Ishikawa (cell line): Measurements from ENCODE around the gene TRPV4.

ENCODE experiments used
- CEBPB ChIP-seq: IDR thresholded peaks from 2 replicates; pipeline ENCODE4 v1.6.1; 2012
- CREB1 ChIP-seq: IDR thresholded peaks from 2 replicates; pipeline ENCODE4 v1.6.1; 2012; ENCODE audit warnings: low read depth
- EGR1 ChIP-seq: IDR thresholded peaks from 2 replicates; pipeline ENCODE4 v1.6.1; 2012
- EP300 ChIP-seq: IDR thresholded peaks from 2 replicates; pipeline ENCODE4 v1.6.1; 2012; ENCODE audit warnings: borderline replicate concordance
- FOXM1 ChIP-seq: IDR thresholded peaks from 2 replicates; pipeline ENCODE4 v1.6.1; 2012; ENCODE audit warnings: low read depth, borderline replicate concordance
- MAX ChIP-seq: IDR thresholded peaks from 2 replicates; pipeline ENCODE4 v1.6.1; 2012
- NFIC ChIP-seq: IDR thresholded peaks from 2 replicates; pipeline ENCODE4 v1.6.1; 2012
- RAD21 ChIP-seq: IDR thresholded peaks from 2 replicates; pipeline ENCODE4 v1.6.1; 2012; ENCODE audit warnings: low read depth
- REST ChIP-seq: IDR thresholded peaks from 2 replicates; pipeline ENCODE4 v1.6.1; 2012; ENCODE audit warnings: low read depth, mild to moderate bottlenecking
- TAF1 ChIP-seq: IDR thresholded peaks from 2 replicates; pipeline ENCODE4 v1.6.1; 2012; ENCODE audit warnings: low read depth, mild to moderate bottlenecking
- TCF12 ChIP-seq: IDR thresholded peaks from 2 replicates; pipeline ENCODE4 v1.6.1; 2012; ENCODE audit warnings: low read depth
- TEAD4 ChIP-seq: IDR thresholded peaks from 2 replicates; pipeline ENCODE4 v1.6.1; 2012
- USF1 ChIP-seq: IDR thresholded peaks from 2 replicates; pipeline ENCODE4 v1.6.1; 2012
- YY1 ChIP-seq: IDR thresholded peaks from 2 replicates; pipeline ENCODE4 v1.6.1; 2012; ENCODE audit warnings: low read depth
- ZBTB7A ChIP-seq: IDR thresholded peaks from 2 replicates; pipeline ENCODE4 v1.6.1; 2012; ENCODE audit warnings: low read depth

Gene TRPV4

GRCh38 chr12:109772622-109773321 lies 60.4 kb downstream of the TRPV4 start:
- TF ChIP-seq RAD21, result no peak
- TF ChIP-seq REST, result peak; percentile 62; the same call in 1 of the 2 replicates

- peak; percentile 32; the same call in 1 of the 2 replicates for TF ChIP-seq RAD21
- TF ChIP-seq TEAD4, result no peak
These were observed 61.2 kb downstream of the TRPV4 start for GRCh38 chr12:109771746-109772621.

GRCh38 chr12:109770861-109771670 lies 62.1 kb downstream of the TRPV4 start:
- no peak for TF ChIP-seq ZBTB7A
- TF ChIP-seq EGR1, result no peak
- TF ChIP-seq TCF12, result no peak
- no peak for TF ChIP-seq USF1
- TF ChIP-seq EP300, result no peak
- TF ChIP-seq FOXM1, result no peak
- TF ChIP-seq RAD21, result no peak
- TF ChIP-seq CREB1, result no peak
- TF ChIP-seq YY1, result no peak
- TF ChIP-seq MAX, result no peak
- no peak for TF ChIP-seq TAF1
- TF ChIP-seq TEAD4, result no peak
- TF ChIP-seq REST, result no peak
- no peak for TF ChIP-seq NFIC
- TF ChIP-seq CEBPB, result no peak

GRCh38 chr12:109770104-109770860 lies 62.9 kb downstream of the TRPV4 start:
- no peak for TF ChIP-seq RAD21

- TF ChIP-seq EP300, result no peak
- TF ChIP-seq TAF1, result no peak
- no peak for TF ChIP-seq CREB1
- no peak for TF ChIP-seq FOXM1
- TF ChIP-seq RAD21, result no peak
- TF ChIP-seq ZBTB7A, result no peak
- no peak for TF ChIP-seq TCF12
- no peak for TF ChIP-seq EGR1
- no peak for TF ChIP-seq CEBPB
- no peak for TF ChIP-seq NFIC
- TF ChIP-seq MAX, result no peak
These were observed 64.1 kb downstream of the TRPV4 start for GRCh38 chr12:109768901-109769670.
